CD4-positive, alpha-beta T cell treated with Interleukin-21 for 1 hour (primary cell): Measurements from ENCODE around the gene IGF1R.

Source experiments
- DNase-seq: peaks from one replicate; pipeline ENCODE4 v3.0.0-alpha.2; 2020

Gene IGF1R

DNA sequence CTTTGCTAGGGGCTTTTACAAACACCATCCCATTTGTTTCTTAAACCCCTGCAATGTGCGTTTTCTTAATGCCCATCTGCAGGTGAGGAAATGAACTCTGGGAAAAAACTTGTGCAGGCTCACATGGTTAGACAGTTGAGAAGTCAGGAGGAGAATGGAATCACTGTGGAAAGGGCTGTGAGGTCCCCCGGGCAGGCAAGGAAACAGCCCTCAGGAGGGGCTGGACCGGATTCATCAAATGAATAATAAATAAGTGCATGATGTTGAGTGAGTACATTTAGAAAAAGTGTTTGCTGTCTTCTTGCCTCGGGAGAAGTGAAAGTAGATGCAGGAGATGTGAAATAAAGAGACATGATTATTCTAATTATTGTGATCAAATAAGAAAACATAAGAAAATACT, 282.7 kb downstream of the IGF1R start:
- no peak for DNase-seq

DNA sequence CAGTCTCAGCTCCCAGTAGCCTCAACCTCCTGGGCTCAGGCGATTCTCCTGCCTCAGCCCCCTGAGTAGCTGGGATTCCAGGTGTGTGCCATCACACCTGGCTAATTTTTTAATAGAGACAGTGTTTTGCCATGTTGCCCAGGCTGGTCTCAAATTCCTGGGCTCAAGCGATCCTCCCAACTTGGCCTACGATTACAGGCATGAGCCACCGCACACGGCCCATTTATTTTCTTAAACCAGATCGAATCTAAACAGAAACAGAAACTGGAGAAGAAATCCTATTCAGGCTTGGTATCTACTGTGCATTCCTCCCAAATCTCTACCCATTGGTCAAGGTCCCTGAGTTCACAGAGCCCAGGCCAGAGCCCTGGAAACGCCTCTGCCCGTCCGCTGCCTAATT, 285.1 kb downstream of the IGF1R start:
- DNase-seq: no peak

DNA sequence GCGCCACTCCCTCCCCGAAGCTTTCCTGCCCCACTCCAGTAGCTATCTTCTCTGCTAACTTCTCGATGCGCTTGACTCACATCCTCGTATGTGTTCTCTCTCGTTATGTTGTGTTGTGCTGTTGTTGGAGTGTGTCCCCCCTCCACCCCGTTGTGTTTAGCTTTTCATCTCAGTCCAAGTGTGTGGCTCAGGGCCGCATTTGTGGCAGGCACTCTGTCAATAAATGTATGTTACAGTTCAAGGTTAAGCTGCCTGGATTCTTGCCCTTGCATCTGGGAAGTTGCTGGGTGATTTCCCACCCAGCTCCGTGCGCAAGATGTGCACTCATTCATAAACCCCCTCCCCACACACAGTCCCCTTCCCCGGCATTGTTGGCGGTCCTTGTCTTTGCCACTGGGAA, 287.4 kb downstream of the IGF1R start:
- DNase-seq: no peak

DNA sequence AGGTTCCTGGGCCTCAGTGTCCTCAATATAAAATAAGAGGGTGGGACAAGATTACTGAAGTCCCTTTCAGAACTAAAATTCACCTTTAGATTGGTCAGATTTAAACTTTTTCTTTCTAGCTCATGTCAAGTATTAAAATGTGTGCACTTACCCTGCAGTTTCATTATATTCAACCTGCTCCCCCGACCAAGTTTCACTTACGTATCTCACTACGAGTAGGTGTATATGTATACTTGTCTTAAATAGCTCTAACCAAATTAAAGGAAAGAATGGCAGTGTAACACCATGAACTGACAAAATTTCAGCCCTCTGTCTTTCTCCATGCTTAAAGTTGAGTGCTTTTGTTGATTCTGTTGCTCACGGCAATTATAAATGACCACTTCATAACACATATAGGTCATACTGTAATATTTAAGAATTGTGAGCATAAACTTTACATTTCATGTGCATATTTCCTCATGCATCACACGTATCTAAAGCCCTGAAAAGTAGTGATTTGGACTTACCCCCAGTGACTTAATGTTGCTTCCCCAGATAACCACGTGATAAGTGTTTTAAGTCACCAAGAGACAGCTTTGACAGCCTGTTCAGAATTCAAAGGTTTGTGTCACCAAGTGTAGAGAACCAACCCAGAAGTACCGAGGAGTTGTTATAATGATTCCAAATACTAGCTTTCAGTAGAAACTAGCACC, 289.2 kb downstream of the IGF1R start:
- DNase-seq: no peak

DNA sequence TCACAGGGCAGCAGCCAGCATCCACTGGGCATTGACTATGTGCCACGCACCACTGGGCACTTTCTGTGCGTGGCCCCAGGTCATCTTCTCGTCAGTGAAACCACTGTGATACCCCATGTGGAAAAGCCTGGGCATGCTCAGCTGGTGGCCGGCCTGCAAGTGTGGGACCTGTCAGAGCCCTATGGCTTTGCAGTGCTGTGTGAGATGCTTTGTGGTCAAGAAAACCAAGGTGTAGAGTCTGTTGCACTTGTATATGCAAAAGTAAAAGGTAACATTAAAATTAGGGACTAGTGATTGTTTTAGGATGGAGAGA, 289.7 kb downstream of the IGF1R start:
- no peak for DNase-seq

DNA sequence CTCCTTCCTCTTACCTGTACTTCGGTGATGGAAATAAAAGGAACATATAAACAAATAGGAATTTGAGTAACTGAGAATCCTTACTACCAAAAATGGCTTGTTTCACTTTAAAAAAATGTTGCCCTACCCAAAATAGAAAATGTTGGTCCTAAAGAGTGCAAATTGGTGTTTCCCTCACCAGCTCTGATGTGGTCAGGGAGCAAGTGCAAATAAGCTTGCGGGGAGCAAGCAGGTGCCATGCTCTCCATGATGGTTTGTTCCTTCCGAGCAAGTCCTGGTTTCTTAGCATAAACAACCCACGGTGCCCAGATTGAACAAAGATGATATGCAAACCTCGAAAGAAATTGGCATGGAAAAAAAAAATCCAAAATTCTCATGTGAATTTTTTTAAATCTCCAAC, 290.5 kb downstream of the IGF1R start:
- DNase-seq: no peak

DNA sequence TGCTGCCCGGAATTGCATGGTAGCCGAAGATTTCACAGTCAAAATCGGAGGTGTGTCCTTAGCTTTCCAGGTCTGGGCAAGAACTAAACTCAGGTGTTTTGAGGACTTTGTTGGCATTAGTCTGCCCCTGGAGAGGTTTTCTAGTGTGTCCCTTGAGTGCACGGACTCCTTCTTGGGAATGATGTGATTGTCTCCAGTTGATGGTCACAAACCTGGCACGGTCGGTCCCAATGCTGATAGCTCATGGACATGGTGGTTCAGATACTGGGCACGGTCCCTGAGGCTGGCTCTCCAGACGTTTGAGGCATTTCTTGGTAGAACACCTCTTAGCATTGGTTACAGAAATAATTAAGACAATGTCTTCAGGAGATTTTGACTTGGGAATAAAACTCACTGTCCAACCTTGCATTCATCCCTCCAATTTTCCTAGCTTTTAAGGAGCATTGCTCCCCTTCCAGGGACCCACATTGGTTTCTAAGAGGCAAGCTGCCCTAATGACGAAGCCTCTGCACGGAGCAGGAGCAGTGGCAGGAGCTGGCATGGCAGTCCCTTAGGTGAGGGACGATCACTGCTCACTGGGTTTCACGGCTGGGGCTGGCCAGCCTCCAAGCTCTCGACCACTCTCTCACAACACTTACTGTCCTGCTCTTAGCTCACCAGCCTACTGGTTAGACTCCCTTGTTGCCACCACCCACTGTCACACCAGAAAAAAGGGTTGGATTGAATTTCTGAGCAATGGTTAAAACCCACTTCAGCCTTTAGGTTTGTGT, 291.2 kb downstream of the IGF1R start:
- no peak for DNase-seq

DNA sequence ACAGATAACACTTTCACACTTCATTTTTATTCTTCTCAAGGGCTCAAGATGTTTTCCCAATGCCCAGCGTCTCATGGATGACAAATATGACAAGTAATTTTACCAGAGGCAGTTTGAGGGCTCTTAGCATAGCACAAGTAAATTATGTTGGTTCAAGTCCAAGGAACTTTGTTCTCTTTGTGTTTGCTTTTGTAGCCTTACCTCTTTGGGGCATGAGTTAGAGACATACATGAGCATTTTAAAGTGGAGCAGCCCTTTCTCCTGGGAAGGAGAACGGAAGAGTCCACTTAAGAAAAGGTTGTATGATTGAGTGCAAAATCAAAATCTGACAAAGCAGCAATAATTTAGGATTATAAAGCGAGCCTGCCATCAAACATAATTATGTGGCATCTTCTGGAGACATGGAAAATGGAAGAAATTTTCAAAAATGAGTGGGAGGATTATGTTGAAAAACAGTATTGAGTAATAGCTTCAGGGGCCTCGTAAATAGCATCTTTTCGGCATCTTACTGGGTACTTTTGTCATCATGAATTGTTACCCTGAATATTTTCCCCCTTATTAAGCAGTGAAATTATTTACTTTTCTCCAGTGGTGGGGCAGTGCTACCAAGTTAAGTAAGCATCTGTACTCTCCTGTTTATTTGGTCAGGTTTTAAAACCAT, 293.4 kb downstream of the IGF1R start:
- no peak for DNase-seq

DNA sequence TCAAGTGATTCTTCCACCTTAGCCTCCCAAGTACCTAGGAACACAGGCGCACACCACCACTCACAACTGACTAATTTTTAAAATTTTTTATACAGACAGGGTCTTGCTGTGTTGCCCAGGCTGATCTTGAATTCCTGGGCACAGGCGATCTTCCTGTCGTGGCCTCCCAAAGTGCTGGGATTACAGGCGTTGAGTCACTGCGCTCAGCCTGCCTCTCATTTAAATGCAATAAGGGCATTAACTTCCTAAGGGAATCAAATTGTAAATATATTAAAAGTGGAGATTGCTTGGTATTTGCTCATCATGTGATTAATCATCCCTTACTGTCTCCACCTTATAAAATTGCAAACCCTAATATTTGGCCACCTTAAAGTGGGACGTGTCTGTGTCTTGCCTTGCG, 294.1 kb downstream of the IGF1R start:
- DNase-seq: no peak

DNA sequence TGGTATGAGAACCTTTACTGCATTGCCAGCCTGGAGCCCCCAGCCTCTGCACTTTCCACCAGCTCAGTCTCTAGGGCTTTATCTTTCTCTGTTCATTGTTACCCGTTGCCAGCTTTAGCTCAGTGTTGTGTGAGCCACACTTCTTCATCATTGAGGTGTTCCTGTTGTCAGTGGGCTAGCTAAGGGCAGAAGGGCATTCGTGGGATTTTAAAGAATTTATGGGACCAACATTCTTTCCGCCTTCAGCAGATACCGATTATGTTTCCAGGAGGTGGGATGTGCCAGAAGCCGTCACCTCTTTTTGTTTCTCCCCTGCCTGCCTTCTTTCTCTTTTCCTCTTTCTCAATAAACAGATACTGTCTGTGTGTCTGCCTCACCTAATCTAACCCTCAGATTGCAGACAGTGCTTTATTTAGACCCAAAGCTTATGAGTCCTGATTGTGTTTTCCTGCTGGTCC, 294.7 kb downstream of the IGF1R start:
- no peak for DNase-seq

DNA sequence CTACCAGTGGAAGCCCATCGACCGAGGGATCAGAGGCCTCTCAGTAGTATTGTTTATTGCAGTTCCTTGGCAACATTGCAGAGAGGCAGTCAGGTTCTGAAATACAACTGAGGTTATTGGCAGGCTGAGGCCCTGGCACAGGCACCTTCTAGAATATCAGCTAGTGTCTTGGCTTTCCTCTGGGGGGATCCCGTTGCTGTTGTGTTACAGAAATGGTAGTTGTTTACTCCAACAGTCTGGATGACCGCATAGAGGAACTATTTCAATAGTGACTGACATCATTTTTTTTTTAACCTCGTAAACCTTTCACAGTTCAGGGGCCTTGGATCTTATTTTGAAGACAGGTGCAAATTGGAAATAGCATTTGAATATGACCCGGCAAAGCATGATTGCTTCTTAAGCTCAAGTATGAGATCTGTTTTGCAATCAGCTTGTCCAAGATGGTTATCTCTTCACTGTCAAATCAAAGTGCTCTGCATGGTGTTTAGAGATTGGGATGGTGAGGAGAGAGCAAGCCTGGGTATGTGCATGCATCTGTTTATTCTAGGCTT, 295.3 kb downstream of the IGF1R start:
- no peak for DNase-seq

DNA sequence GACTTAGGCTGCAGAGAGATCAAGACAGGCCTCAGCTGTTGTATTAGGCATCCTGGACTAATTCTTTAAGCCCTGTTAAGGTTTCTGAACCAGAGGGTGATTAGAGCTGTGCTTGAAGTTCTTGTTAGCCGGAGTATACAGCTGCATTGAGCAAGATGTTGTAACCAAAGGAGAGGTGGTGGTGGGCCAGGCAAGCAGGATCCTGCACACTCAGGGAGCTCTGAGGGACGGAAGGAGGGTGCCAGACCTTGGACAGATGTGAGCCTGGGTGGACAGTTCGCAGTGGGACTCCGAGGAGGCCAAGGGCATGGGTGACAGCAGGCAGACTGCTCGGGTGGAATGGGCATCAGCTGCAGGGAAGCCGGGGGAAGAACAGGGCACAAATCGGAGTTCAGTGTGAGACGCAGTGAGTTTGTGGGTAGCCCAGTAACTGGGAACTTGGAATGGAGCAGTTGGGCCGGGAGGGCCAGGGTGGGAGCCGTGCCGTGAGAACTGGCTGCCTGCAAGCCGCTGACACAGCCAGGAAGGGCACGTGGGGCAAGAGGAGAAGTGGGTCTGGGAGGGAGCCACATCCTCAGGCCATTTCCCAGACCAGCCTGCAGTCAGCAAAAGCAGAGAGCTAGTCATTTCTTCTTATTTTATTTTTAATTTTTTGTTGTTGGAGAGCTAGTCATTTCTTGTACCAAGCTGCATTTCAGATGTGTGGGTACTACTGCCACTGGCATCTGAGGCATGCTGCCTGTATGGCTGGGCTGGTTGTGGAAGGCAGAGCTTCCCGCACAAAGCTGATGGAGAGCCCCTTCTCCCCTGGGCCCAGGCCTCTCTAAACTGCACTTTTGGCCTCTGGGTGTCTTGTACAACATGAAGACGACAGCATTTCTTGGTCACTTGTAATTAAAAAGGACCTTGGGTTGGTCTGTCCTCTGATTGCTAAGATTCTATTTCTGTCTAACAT, 298.2 kb downstream of the IGF1R start:
- no peak for DNase-seq

DNA sequence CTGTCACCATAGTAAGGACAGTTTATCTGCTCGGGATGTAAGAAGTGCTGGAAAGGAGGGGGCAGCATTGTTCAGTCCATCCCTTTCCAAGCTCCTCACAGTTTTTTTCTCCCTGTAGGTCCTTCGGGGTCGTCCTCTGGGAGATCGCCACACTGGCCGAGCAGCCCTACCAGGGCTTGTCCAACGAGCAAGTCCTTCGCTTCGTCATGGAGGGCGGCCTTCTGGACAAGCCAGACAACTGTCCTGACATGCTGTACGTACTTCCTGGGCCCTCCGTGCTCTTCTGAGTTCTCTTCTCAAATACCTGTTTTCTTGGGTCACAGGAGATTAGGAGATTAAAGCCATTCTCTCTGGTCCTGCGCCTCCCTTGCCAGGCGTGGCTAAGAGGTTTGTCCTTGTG, 300.1 kb downstream of the IGF1R start:
- no peak for DNase-seq

DNA sequence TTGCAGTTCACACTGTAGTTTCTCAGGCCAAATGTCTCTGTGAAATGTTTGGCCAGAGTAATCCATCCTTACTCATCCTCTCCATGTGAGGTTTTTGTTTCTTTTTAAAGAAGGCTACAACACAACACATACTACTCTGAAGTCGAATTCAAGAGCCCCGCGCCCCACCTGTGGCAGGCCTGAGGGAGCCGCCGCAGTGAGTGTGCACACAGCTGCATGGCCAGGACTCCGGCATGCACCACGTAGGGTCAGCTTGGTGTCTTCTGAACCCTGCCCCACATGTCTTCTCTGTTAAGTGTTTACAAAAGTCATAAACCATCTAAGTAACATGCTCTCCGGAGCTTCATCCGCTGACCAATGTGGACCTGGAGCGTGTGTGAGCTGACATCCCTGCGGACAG, 300.6 kb downstream of the IGF1R start:
- DNase-seq: no peak

DNA sequence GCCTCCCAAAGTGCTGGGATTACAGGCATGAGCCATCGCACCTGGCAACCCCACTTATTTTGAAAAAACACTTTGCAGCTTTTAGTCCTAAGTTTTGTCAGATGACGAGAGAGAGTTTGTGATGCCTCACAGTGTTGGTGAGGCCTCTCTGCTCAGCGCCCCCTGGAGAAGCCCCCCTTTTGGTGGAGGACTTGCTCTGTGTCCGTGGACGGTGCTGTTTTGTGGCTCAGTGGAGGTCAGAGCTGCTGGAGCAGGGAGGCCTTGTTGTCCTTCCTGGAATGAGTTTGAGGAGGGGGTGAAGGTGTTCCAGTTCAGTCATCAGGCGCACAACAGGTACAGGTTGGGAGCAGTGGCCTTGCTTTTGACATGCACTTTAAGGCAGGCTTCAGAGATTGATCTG, 301.3 kb downstream of the IGF1R start:
- DNase-seq: no peak

DNA sequence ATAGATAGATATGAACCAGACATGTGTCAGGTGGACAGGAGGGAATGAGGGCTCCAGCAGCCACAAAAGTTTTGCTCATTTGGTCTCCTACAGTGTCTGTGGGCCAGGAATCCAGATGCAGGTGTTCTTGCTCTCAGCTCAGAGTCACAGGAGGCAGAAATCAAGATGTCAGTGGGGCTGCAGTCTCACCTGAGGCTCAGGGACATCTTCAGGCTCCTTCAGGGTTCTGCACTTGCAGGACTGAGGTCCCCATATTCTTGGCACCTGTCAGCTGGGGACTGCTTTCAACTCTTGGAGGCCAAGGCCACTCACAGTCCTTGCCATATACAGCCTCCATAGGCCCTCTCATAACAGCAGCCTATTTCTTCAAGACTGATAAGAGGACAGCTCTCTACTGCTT, 301.9 kb downstream of the IGF1R start:
- no peak for DNase-seq

DNA sequence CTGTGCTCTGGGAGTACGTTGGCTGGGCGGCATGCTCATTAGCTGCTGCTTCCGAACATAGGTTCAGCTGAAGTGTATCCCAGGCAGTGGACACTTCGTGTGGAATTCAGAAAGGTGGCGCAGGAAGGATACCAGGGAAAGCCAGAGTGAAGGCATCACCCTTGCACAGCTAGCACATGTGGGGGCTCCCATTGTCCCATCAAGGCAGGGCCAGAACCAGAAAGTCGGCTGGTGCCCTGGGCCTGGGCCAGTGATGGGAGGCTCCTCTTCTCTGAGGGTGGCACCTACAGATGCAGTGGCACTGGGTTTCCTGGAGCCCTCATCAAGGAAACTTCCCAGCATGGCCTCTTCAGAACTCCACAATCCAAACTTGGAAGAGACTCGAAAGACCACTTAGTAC, 302.7 kb downstream of the IGF1R start:
- DNase-seq: no peak

DNA sequence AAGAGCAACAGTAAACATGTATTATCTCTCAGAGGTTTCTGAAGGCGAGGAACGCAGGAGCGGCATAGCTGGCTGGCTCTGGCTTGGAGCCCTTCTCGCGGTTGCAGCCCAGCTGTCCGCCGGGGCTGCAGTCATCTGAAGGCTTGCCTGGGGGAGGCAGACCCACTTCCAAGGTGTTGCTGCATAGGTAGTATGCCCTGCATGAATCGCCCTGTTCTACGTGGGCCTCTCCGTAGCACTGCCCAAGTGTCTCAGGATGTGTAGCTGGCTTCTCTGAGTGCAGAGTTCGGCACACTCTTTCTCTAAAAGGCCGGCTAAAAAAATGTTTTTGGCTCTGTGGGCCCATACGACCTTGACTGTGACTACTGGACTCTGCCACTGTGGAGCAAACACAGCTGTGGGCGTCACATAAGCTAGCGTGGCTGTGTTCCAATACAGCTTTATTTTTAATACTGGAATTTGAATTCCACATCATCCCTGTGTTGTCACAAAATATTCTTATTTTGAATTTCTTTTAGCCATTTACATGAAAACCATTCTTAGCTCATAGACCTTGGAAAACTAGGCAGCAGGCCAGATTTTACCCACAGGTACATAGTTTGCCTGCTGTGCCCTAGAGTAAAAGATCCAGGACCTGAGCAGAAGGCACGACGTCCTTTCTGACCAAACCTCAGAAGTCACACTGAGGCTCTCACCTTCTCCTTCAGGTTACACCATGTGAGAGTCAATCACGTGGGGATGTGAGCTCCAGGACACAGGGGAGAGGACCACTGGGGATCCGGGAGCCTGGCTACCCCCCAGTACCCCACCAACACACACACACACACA, 303.4 kb downstream of the IGF1R start:
- no peak for DNase-seq

DNA sequence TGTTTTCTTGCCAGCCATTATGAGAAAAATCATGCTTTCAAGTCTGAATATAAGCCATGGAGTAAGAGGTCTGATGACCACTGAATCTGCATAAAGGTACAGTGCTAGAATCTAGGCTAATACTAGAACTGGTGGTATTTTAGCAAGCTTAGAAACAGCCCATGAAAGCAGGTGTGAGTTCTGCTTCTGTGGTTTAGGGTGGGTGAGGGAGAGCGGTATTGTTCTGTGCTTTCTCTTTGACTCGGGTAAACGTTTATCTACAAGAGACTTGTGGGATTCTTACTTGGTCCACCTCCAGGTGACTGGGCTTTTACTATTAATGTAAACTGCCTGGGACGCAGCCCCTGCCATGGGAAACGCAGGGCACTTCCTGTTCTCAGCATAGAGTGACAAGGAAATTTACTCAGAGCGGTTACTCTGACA, 304.1 kb downstream of the IGF1R start:
- DNase-seq: no peak

DNA sequence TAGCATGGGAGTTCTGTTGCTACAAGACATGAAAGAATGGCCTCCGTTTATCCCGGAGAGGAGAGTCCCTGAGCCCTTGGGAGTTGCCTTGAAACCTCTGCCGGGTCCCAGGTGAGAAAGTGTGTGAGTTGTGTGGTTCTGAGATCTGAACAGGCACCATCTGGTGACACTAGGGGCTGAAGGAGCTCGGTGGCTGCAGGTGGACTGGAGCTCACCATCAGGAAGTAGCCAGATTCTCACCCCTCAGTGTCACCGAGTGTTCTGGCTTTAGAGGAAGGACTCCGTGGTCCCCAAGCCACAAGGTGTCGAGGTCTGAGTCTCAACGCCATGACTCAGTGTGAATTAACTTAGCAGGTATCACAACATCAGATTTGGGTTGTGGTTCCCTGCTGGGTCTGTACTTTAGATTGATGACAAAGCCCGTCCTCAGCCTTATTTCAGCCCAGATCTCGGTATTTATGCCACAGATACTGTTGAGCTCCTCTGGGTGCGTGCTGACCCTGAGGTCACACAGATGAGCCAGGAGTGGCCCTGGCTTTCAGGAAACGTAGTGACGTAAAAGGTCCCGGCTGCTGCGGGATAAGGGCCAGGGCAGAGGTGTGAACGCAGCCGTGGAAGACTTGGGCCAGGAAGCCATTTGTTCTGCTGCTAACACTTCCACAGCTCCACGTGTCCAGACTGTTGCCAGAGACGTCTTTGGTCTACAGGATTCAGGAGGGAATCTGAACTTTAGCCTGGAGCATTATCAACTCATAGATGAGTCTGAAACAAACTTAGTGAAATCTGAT, 304.9 kb downstream of the IGF1R start:
- DNase-seq: no peak

DNA sequence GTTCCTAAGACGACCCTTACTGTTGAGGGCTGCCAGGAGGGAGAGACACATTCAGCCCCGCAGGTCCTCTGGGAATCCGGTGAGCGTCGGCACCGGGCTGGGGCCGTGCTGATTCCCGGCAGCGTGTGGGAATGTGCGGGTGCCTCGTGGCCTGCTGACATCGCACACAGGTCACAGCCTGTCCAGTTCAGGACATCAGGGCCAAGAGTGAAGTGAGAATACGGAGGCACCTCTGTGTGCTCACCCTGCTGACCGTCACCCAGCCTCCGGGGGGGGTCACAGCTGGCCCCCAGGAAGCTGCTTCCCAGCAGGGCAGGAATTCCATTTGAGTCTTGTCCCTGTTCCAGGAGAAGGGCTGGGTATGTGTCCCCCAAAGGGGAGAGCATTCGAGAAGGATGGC, 305.6 kb downstream of the IGF1R start:
- no peak for DNase-seq
